Measurements from ENCODE around the gene GTF2H4.

DNA sequence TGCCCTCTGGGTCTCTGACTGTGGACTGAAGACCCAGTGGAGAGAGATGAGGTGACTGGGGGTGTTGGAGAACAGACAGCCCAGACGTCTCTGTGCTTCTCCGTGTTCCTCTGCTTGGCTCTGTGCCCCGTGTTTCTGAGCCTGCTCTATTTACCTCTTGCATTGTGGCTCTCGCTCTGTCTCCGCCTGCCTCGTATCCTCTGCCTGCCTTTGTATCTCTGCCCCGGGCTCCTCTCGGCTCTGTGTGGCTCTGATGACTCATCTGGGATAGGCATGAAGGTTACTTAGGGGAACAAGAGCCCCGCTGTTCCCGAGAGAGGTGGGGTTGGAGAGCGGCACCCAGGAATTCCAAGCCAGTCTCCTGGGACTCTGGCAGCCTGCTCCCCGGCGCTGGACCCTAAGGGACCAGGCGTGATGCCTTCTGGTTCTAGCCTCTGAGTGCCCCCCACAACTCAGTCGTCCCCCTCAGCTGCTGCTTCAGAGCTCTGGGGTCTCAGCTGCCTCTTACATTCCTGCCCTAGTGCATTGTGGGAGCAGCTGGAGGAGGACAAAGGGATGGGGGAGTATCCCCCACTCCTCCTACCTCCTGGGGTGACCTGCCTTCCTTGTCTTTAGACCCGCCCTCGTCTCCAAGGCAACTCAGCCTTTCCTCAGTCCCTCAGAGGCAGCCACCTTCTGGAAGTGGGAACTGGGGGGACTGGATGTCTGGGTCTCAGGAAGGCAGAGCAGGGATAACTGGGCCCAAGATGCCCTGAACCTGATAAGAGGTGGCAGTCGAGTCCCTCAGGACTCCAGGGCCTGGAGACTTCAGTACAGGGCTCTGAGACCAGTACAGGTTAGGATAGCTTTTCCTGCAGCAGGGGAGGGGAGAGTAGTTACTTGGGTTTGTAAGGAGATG is 21.8 kb upstream of the GTF2H4 start:
- TF ChIP-seq CTCF (conservative IDR thresholded peaks at IDR 0.05; ENCODE audit: low read depth, low read length): no peak
- TF ChIP-seq EZH2 (IDR thresholded peaks at IDR 0.05; ENCODE audit: borderline replicate concordance, low read depth, low read length, poor library complexity, severe bottlenecking): no peak
